ENCODE measurements around the gene DNAJB4.
A peak's percentile ranks its signal among the peaks of the same experiment; 100 is the strongest.
"Not testable (repeated sequence)": the region's sequence is repeated elsewhere in the genome, so short reads cannot be mapped to it uniquely, and the experiment has no call there.

Gene DNAJB4

GRCh38 chr1:77990629-77991204 is 14.0 kb upstream of the DNAJB4 start:
- no peak overlapping the region for H3K27ac ChIP-seq
- TF ChIP-seq CTCF (conservative IDR thresholded peaks at IDR 0.05): no peak

GRCh38 chr1:77991638-77992037 is 13.1 kb upstream of the DNAJB4 start:
- no peak overlapping the region for H3K27ac ChIP-seq

GRCh38 chr1:77994117-77994705 is 10.5 kb upstream of the DNAJB4 start:
- H3K27ac ChIP-seq: no peak overlapping the region
- no peak for TF ChIP-seq CTCF (conservative IDR thresholded peaks at IDR 0.05)

More at GRCh38 chr1:77991638-77992037, 13.1 kb upstream of the DNAJB4 start:
- no peak for TF ChIP-seq CTCF (conservative IDR thresholded peaks at IDR 0.05)

GRCh38 chr1:77996734-77997133 is 8.0 kb upstream of the DNAJB4 start:
- no peak for TF ChIP-seq CTCF (conservative IDR thresholded peaks at IDR 0.05)

GRCh38 chr1:78000536-78000935 is 4.2 kb upstream of the DNAJB4 start:
- H3K27ac ChIP-seq: not testable (repeated sequence)

More at GRCh38 chr1:77996734-77997133, 8.0 kb upstream of the DNAJB4 start:
- no peak overlapping the region for H3K27ac ChIP-seq

- H3K27ac ChIP-seq: peak overlapping the region; percentile 60; the same call in 1 of the 2 replicates
- TF ChIP-seq CTCF (conservative IDR thresholded peaks at IDR 0.05): no peak
Observed at GRCh38 chr1:78003070-78003746, 1.5 kb upstream of the DNAJB4 start.

- H3K27ac ChIP-seq: peak overlapping the region; percentile 60
- TF ChIP-seq CTCF (conservative IDR thresholded peaks at IDR 0.05): no peak
Observed at GRCh38 chr1:78003882-78004718, 639 bp upstream of the DNAJB4 start.

Measured in VCaP (cell line).